Measurements from ENCODE around the gene ZDHHC4. TPM values are rescaled to one million over a fixed set of nuclear protein-coding genes. Genes with fewer than 3 reads are reported as not detected.
A peak's percentile ranks its signal among the peaks of the same experiment; 100 is the strongest.
"Not testable (repeated sequence)": the region's sequence is repeated elsewhere in the genome, so short reads cannot be mapped to it uniquely, and the experiment has no call there.

ZDHHC4 gene
- total RNA-seq, 1 experiment from 2014 or later, result 170 TPM

DNA sequence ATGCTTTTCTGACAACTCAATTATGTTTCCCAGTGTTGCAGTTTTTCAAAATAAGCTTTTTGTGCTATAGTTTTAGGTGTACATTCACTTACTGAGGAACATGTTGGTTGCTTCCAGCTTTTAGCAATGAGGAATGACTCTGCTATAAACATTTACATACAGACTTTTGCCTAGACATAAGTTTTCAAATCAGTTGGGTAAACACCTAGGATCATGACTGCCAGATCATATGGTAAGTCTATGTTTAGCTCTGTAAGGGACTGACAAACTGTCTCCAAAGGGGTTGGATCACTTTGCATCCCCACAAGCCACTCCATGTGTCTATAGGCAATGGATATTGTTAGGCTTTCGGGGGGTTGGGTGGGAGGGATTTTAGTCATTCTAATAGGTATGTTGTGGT lies 15.1 kb upstream of the ZDHHC4 start:
- DNase-seq (ENCODE audit: low spot score), result no peak

DNA sequence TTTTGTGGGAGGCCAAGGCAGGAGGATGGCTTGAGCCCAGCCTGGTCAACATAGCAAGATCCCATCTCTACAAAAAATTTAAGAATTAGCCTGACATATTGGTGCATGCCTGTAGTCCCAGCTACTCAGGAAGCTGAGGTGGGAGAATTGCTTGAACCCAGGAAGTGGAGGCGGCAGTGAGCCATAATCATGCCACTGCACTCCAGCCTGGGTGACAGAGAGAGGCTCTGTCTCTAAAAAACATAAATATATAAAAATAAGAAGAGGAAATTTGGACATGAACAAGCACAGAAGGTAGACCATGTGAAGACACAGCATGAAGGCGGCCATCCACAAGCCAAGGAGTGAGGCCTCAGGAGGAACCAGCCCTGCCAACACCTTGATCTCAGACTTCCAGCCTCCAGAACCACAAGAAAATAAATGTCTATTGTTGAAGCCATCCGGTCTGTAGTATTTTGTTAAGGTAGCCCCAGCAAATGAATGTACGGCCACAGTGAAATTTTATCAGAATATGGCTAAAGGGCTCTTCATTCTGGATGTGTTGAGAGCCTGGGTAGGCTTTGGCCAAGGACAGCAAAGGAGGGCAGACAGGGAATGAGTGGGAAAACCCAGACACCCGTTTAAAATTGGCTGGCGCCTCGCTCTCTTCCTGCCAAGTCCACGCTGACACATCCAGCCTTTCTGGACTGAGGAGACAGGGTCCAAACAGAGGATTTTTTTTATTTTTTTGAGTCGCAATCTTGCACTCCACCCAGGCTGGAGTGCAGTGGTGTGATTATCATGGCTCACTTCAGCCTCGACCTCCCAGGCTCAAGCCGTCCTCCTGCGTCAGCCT lies 13.1 kb upstream of the ZDHHC4 start:
- no peak for DNase-seq (ENCODE audit: low spot score)

DNA sequence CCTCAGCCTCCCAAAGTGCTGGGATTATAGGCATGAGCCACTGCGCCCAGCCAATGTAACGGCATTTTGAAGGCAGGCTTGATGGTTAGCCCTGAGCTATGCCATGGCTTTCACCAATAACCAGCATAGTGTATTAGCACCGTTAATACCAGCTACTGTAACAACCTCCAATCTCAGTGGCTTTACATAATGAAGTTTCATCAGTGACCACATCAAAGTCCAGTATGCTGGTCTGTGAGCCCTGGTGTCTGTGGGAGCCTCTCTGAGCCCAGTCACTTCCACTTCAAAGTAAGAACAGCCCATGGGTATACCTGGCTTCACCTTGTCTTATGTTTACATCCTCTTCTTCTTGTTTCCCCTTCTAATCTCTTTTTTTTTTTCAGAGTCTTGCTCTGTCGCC lies 11.6 kb upstream of the ZDHHC4 start:
- no peak for DNase-seq (ENCODE audit: low spot score)

- DNase-seq (ENCODE audit: low spot score), result no peak
Observed at GRCh38 chr7:6567886-6568285, 9.4 kb upstream of the ZDHHC4 start.

DNA sequence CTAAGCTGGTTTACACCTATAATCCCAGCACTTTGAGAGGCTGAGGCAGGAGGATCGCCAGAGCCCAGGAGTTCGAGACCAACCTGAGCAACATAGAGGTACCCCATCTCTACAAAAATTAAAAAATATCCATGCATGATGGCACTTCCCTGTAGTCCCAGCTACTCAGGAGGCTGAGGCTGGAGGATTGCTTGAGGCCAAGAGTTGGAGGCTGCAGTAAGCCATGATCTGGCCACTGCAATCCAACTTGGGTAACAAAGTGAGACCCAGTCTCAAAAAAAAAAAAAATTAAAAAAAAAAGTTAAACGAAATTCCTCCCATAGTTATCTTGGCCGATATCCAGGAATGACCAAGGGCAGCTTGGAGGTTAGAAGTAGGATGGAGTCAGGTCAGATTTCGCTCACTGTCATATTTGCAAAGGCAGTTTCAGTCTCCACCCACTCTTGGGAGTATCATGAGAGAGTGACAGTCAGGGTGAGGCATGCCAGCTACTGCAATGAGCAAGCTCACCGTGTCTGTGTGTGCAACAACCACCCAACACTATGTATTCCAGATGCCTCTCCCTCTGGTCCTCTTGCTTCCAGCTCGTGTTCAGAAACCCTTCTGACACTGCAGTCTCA lies 6.0 kb upstream of the ZDHHC4 start:
- DNase-seq (ENCODE audit: low spot score), result no peak

DNA sequence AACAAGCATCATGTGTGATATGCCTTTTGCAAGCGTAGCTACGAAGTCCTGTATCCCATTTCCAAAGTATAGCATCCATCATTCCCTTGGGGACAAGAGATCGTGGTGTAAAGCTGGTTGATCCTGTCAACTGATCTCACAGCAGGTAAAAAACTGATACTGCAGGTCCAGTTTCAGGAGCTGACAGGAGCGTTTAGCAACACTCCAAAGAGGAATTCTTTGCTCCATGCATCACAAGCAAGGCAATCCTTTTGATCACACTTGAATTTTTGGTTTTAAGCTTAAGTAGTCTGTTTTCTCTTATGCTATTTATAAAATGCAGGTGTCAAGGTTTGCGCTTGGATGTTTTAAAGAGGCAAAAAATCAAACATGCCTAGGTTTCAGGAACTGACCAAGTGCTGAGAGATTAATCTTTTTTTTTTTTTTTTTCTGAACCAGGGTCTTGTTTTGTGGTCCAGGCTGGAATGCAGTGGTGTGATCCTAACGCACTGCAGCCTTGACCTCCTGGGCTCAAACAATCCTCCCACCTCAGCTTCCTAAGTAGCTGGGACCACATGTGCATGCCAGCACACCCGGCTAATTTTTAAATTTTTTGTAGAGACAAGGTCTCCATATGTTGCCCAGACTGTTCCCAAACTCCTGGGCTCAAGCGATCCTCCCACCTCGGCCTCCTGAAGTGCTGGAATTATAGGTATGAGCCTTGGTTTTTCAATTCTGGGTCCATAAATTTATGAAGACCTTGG lies 1.8 kb upstream of the ZDHHC4 start:
- DNase-seq (ENCODE audit: low spot score), result no peak

- no peak for DNase-seq (ENCODE audit: low spot score)
Observed at GRCh38 chr7:6576024-6576866, 1.0 kb upstream of the ZDHHC4 start.

GRCh38 chr7:6576867-6577368 lies 336 bp upstream of the ZDHHC4 start:
- DNase-seq (ENCODE audit: low spot score), result not testable (repeated sequence)

DNA sequence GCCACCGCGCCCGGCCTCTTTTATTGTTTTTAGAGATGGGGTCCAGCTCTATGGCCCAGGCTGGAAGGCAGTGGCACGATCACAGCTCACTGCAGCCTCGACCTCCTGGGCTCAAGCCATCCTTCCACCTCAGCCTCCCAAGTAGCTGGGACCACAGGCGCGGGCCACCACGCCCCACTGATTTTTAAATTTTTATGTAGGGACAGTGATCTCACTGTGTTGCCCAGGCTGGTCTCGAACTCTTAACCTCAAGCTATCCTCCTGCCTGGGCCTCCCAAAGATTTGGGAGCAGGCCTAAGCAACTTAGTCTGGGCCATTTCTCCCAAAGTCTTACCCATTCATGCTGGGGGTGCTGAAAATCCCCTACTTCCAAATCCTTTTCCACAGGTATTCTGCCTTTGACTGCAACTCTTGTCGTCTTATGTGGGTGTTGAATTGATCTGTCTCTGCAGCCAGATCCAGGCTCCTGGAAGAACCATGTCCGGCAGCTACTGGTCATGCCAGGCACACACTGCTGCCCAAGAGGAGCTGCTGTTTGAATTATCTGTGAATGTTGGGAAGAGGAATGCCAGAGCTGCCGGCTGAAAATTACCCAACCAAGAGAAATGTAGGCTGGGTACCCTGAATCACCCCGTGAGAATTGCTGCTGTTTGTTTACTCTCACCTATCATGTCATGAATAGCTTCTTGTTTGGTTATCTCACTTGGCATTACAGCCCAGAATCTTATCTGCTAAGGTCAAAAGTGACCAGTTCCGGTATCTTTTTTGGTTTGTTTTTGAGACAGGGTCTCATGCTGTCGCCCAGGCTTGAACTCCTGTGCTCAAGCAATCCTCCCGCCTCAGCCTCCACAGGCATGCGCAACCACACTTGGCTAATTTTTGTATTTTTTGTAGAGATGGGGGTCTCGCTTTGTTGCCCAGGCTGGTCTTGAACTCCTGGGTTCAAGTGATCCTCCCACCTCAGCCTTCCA lies 1.1 kb downstream of the ZDHHC4 start:
- no peak for DNase-seq (ENCODE audit: low spot score)

DNA sequence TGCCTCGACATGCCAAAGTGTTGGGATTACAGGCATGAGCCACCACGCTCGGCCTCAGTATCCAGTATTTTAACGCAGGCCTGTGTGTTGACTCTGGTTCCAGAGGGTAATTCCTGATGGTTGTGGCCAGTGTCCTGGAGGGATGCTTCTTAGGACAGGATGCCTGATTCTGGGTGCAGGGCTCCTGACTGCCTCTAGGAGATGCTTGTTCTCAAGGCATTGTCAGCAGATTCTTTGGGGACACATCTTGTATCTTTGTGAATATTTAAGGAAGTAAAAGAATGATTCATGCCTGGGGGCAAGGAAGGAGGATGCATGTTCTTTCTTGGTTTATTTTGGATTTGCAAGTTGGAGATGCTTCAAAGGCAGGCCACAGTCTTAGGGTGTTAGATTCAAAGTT lies 2.2 kb downstream of the ZDHHC4 start:
- DNase-seq (ENCODE audit: low spot score), result no peak

GRCh38 chr7:6585746-6586432 lies 8.6 kb downstream of the ZDHHC4 start:
- not testable (repeated sequence) for DNase-seq (ENCODE audit: low spot score)

DNA sequence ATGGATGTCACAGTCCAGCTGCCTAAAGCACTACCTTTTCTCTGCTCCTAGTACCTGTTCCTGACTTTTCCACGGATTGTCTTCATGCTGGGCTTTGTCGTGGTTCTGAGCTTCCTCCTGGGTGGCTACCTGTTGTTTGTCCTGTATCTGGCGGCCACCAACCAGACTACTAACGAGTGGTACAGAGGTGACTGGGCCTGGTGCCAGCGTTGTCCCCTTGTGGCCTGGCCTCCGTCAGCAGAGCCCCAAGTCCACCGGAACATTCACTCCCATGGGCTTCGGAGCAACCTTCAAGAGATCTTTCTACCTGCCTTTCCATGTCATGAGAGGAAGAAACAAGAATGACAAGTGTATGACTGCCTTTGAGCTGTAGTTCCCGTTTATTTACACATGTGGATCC lies 11.3 kb downstream of the ZDHHC4 start:
- no peak for DNase-seq (ENCODE audit: low spot score)

GRCh38 chr7:6589151-6589828 lies 12.0 kb downstream of the ZDHHC4 start:
- no peak for DNase-seq (ENCODE audit: low spot score)

GRCh38 chr7:6589829-6590644 lies 12.8 kb downstream of the ZDHHC4 start, which contains the start of gene INTS15:
Gene INTS15, plus strand, starts transcription at chr7:6590021. Its CDS starts 263 bp downstream, at chr7:6590284.
- DNase-seq (ENCODE audit: low spot score), result peak; percentile 80

DNA sequence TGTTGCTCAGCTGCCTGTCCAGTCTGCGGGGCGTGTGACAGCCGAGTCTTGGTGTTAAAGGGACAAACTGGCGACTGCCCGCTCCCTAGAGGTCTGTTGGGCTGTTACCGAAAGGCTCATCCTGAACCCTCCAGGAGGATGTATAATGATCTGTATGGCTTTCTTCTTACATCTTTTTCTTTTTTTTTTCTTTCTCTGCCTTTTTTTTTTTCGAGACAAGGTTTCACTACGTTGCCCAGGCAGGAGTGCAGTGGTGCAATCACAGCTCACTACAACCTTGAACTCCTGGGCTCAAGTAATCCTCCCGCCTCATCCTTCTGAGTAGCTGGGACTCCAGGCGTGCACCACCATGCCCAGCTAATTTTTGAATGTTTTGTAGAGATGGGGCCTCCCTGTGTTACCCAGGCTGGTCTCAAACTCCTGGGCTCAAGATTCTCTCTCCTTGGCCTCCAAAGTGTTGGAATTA lies 13.4 kb downstream of the ZDHHC4 start:
- DNase-seq (ENCODE audit: low spot score), result no peak

- DNase-seq (ENCODE audit: low spot score), result no peak
Observed at GRCh38 chr7:6600093-6600492, 22.8 kb downstream of the ZDHHC4 start.

- DNase-seq (ENCODE audit: low spot score), result no peak
Observed at GRCh38 chr7:6604458-6604857, 27.2 kb downstream of the ZDHHC4 start.

All from H4 (cell line).